Fibroblast of skin of scalp (primary cell): ENCODE results near the gene MEGF11.

ENCODE experiments used
- DNase-seq: peaks from one replicate; pipeline ENCODE4 v3.0.0-alpha.2; 2013

Gene MEGF11

GRCh38 chr15:65931221-65931620, 322.3 kb downstream of the MEGF11 start:
- DNase-seq = no peak

GRCh38 chr15:65930134-65930533, 323.4 kb downstream of the MEGF11 start:
- DNase-seq = no peak

GRCh38 chr15:65929573-65929972, 324.0 kb downstream of the MEGF11 start:
- DNase-seq = no peak

- DNase-seq = peak; percentile 17
These were observed 326.0 kb downstream of the MEGF11 start for GRCh38 chr15:65927545-65927944.

GRCh38 chr15:65926899-65927298, 326.7 kb downstream of the MEGF11 start:
- DNase-seq = no peak

- DNase-seq = no peak
These were observed 327.1 kb downstream of the MEGF11 start for GRCh38 chr15:65926459-65926858.

GRCh38 chr15:65925338-65925737, 328.2 kb downstream of the MEGF11 start:
- no peak for DNase-seq

GRCh38 chr15:65924004-65924403, 329.5 kb downstream of the MEGF11 start:
- no peak for DNase-seq

- no peak for DNase-seq
These were observed 330.3 kb downstream of the MEGF11 start for GRCh38 chr15:65923264-65923663.

GRCh38 chr15:65922621-65923020, 330.9 kb downstream of the MEGF11 start:
- DNase-seq = no peak

- no peak for DNase-seq
These were observed 331.8 kb downstream of the MEGF11 start for GRCh38 chr15:65921780-65922179.

GRCh38 chr15:65920825-65921309, 332.7 kb downstream of the MEGF11 start:
- peak; percentile 22 for DNase-seq

GRCh38 chr15:65920121-65920520, 333.4 kb downstream of the MEGF11 start:
- no peak for DNase-seq

GRCh38 chr15:65919353-65919752, 334.2 kb downstream of the MEGF11 start:
- no peak for DNase-seq

- DNase-seq = no peak
These were observed 334.6 kb downstream of the MEGF11 start for GRCh38 chr15:65918945-65919344.

GRCh38 chr15:65918357-65918920, 335.1 kb downstream of the MEGF11 start:
- no peak for DNase-seq

- DNase-seq = no peak
These were observed 335.6 kb downstream of the MEGF11 start for GRCh38 chr15:65917936-65918335.

GRCh38 chr15:65917407-65917756, 336.2 kb downstream of the MEGF11 start:
- DNase-seq = no peak

- DNase-seq = peak; percentile 65
These were observed 336.7 kb downstream of the MEGF11 start for GRCh38 chr15:65916664-65917406.

GRCh38 chr15:65916041-65916663, 337.4 kb downstream of the MEGF11 start:
- no peak for DNase-seq

GRCh38 chr15:65914981-65915925, 338.3 kb downstream of the MEGF11 start:
- DNase-seq = no peak

GRCh38 chr15:65914386-65914785, 339.2 kb downstream of the MEGF11 start:
- DNase-seq = no peak
